Heart right ventricle (tissue), 16 donors: ENCODE results near the gene HNRNPD. TPM values are rescaled to one million over a fixed set of nuclear protein-coding genes. Genes with fewer than 3 reads are reported as not detected.
A peak's percentile ranks its signal among the peaks of the same experiment; 100 is the strongest.

Source experiments
- ATAC-seq, 8 donors: fragments of 200-7000 bp; cut with Tn5 transposase; one replicate each; pipeline ENCODE4 v1.9.1; 2020; ENCODE audit warnings: mild to moderate bottlenecking in 8 of 8, moderate library complexity in 8 of 8, moderate number of reproducible peaks in 1 of 8
- DNase-seq, 2 donors: peaks; one replicate each; pipeline ENCODE4 v3.0.0-alpha.2; 2020
- H3K27ac ChIP-seq, 10 donors: fragments of 200-600 bp; sonication (generic) in 2 of 10; one replicate each; pipeline versions ENCODE4 v1.5.0 to v1.8.0; 2020 to 2022; ENCODE audit warnings: mild to moderate bottlenecking in 3 of 10
- H3K27me3 ChIP-seq, 7 donors: fragments of 200-600 bp; one replicate each; pipeline ENCODE4 v1.8.0; 2021 to 2022; ENCODE audit warnings: mild to moderate bottlenecking in 2 of 7
- H3K36me3 ChIP-seq, 9 donors: fragments of 200-600 bp; sonication (generic) in 1 of 9; one replicate each; pipeline versions ENCODE4 v1.5.0 to v1.8.0; 2020 to 2022; ENCODE audit warnings: mild to moderate bottlenecking in 2 of 9
- H3K4me1 ChIP-seq, 9 donors: fragments of 200-600 bp; sonication (generic) in 1 of 9; one replicate each; pipeline versions ENCODE4 v1.5.0 to v1.8.0; 2020 to 2022; ENCODE audit warnings: mild to moderate bottlenecking in 4 of 9
- H3K4me3 ChIP-seq, 10 donors: fragments of 200-600 bp; sonication (generic) in 2 of 10; one replicate each; pipeline versions ENCODE4 v1.5.0 to v1.8.0; 2020 to 2022; ENCODE audit warnings: mild to moderate bottlenecking in 7 of 10, moderate library complexity in 2 of 10
- H3K9me3 ChIP-seq, 11 donors: fragments of 200-600 bp in 10 of 11; sonication (generic) in 2 of 11; one replicate each; pipeline versions ENCODE4 v1.5.0 to v1.8.0; 2013 to 2022; ENCODE audit warnings: mild to moderate bottlenecking in 2 of 11, control low read depth in 1 of 11, moderate library complexity in 1 of 11
- WGBS, 2 donors: extraction: QIAGEN DNeasy Blood & Tissue Kit; methylation state at CpG; one replicate each; pipeline ENCODE4 v1.1.7; 2013; ENCODE audit warnings: inconsistent platforms in 1 of 2; 5-methylcytosine and 5-hydroxymethylcytosine counted together
- intact Hi-C, 10 donors: fragments of 100-400 bp; cut with DNase I; formaldehyde crosslinking; loops; one replicate each; pipeline versions ENCODE4 v1.11.1 to v1.14.2; 2022
- polyA plus RNA-seq, 2 donors: library from polyadenylated mRNA; stranded (reverse); fragments of 200-250 nt; gene quantifications; one replicate each; pipeline ENCODE4 v1.2.3, GENCODE V29; 2013
- total RNA-seq, 10 donors: library from RNA; stranded (reverse); fragmentation: NEBNext Ultra II Directional in 3 of 10; extraction: Animal tissue kit (Norgen Biotek cat#: 25700) in 3 of 10; gene quantifications; one replicate each; pipeline versions ENCODE4 v1.2.1 to v1.2.4, GENCODE V29; 2021 to 2023
- TF ChIP-seq, protein P1 (sequence below), 9 donors: fragments of 200-600 bp; sonication (generic) in 2 of 9; IDR thresholded peaks; one replicate each; pipeline versions ENCODE4 v1.5.0 to v1.8.0; 2021 to 2022; ENCODE audit warnings: antibody characterized with exemption in 9 of 9, mild to moderate bottlenecking in 5 of 9, moderate library complexity in 1 of 9
- donor health status: Arrhythmogenic right ventricular cardiomyopathy.
- donor health status: ischemic (EF 13 %, LVEDD 7.1; RV severe dilation, severe dysfunction).
- donor health status: healthy with polysubstance abuse.
- donor health status: DM: no; HTN: yes; CAD: no.
- donor health status: DM: no; HTN: no; CAD: no.
- donor health status: ischemic (EF 25% LVEDD 6.9; RV normal size, moderate dysfunction).
- donor health status: ischemic (EF 25% LVEDD 5.7; RV mildly dilated, moderate dysfunction).
- donor health status: healthy.
- donor health status: DM: yes; HTN: yes; CAD: no.
- donor health status: Ischemic cardiomyopathy.
- donor health status: ischemic (EF 35%, LVEDD 5.7; RV mildly dilated, moderate dysfunction).
- donor health status: nonischemic (EF 11% LVEDD 7.7; RV severe dilation, severe dysfunction).
- donor health status: DM: yes; HTN: yes; CAD: no.
- donor health status: PGD.
- donor health status: ischemic (EF 29% LVEDD 5.4; RV normal size, mild dysfunction).
- donor health status: nonischemic (EF 23%, LVEDD 6.1; RV moderate dilation, normal function).

The HNRNPD gene
- total and polyA plus RNA-seq, 12 donors = 102 to 144 (median 122) TPM

DNA sequence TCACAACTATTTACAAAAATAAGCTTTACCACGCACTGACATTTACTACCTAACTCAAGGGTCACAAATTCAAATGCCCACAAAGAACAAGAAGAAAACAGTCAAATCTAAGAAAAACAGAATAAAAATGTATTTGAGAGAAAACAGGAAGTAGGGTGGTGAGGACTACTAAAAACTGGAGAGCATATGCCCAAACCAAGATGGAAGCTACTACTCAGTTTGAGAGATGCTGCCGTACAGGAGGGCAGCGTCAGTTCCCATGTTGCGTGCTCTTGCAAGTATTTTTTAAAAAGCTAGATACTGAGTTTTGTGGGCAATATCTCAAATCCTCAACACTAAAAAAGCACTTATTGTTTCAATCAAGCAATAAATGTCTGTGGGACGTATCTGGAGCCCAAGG, 16.2 kb downstream of the HNRNPD start:
- DNase-seq (no peak), ATAC-seq (no peak)
- 87 to 94% methylated on average over 5 of the region's 5 CpGs for WGBS, 2 donors
- Histone ChIP-seq H3K4me1 (peaks cover 0 to 73% (median 52%) of the 10 kb centered on the region in 9 donors), H3K27me3 (no peaks in the 10 kb centered on the region), H3K9me3 (no peaks in the 10 kb centered on the region), H3K4me3 (no peak overlapping the region), H3K36me3 (peaks cover 0 to 73% (median 37%) of the 10 kb centered on the region in 9 donors), H3K27ac (no peak overlapping the region)
- intact Hi-C loops = no loop called here
- TF ChIP-seq, protein P1, sequence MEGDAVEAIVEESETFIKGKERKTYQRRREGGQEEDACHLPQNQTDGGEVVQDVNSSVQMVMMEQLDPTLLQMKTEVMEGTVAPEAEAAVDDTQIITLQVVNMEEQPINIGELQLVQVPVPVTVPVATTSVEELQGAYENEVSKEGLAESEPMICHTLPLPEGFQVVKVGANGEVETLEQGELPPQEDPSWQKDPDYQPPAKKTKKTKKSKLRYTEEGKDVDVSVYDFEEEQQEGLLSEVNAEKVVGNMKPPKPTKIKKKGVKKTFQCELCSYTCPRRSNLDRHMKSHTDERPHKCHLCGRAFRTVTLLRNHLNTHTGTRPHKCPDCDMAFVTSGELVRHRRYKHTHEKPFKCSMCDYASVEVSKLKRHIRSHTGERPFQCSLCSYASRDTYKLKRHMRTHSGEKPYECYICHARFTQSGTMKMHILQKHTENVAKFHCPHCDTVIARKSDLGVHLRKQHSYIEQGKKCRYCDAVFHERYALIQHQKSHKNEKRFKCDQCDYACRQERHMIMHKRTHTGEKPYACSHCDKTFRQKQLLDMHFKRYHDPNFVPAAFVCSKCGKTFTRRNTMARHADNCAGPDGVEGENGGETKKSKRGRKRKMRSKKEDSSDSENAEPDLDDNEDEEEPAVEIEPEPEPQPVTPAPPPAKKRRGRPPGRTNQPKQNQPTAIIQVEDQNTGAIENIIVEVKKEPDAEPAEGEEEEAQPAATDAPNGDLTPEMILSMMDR (IDR thresholded peaks at IDR 0.05) = no peak

DNA sequence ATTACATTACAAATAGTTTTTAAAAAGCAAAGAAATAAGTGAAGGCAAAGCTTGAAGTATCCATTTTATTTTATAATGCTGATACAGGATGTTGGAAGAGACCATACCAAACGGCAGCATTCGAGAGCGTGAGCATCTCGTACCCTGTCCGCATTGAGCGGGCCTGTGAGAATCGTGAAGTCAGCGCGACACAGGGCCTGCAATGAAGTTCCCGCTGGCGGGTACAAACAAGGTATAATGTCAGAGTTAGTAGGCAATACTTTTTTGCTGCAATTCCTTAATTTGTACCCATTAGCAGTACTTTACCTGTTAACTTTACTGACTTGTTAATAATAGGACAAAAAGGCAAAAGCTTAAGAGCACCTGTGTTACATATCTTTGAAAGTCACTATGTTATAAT, 19.0 kb downstream of the HNRNPD start:
- DNase-seq (no peak), ATAC-seq (no peak)
- Histone ChIP-seq H3K9me3 (no peaks in the 10 kb centered on the region), H3K27me3 (no peaks in the 10 kb centered on the region), H3K4me1 (peaks cover 0 to 45% (median 23%) of the 10 kb centered on the region in 9 donors), H3K4me3 (no peak overlapping the region), H3K36me3 (peaks cover 0 to 100% (median 38%) of the 10 kb centered on the region in 9 donors), H3K27ac (no peak overlapping the region)
- TF ChIP-seq, protein P1 (IDR thresholded peaks at IDR 0.05) = no peak
- intact Hi-C loops = no loop called here
- WGBS, 2 donors = 93 to 97% methylated on average over 11 of the region's 11 CpGs

DNA sequence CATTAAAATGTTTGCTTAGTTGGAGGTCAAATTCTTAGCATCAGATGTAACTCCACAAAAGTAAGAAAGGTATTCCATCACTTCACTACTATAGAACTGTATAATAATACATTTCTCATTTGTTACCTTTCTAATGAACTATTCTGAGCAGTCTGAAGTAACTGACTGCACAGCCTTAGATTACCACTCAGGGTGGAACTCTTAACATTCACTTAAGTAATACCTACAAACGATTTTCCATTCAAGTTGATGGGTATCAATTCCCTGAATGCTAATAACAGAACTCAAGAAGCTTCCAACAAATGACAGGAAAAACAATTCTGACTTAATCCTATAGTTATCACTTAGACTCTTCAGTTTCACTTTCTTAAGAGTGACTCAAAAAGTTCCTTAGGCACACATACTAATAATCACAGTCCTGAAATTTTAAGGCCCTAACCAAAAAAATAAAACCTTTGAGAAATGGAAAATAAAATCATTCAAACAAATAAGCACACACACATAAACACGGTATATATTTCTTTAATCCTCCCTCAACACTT, 20.9 kb downstream of the HNRNPD start:
- Histone ChIP-seq H3K27ac (peak overlapping the region in 2 of 10 donors; percentile 6 to 20), H3K4me3 (no peak overlapping the region), H3K27me3 (no peaks in the 10 kb centered on the region), H3K9me3 (no peaks in the 10 kb centered on the region), H3K4me1 (peaks cover 0 to 26% (median 5%) of the 10 kb centered on the region in 9 donors), H3K36me3 (peaks cover 0 to 99% (median 38%) of the 10 kb centered on the region in 9 donors)
- ATAC-seq = no peak
- 59 to 63% methylated on average over 2 of the region's 2 CpGs for WGBS, 2 donors
- no peak for DNase-seq
- intact Hi-C loops = no loop called here
- TF ChIP-seq, protein P1 (IDR thresholded peaks at IDR 0.05) = no peak

DNA sequence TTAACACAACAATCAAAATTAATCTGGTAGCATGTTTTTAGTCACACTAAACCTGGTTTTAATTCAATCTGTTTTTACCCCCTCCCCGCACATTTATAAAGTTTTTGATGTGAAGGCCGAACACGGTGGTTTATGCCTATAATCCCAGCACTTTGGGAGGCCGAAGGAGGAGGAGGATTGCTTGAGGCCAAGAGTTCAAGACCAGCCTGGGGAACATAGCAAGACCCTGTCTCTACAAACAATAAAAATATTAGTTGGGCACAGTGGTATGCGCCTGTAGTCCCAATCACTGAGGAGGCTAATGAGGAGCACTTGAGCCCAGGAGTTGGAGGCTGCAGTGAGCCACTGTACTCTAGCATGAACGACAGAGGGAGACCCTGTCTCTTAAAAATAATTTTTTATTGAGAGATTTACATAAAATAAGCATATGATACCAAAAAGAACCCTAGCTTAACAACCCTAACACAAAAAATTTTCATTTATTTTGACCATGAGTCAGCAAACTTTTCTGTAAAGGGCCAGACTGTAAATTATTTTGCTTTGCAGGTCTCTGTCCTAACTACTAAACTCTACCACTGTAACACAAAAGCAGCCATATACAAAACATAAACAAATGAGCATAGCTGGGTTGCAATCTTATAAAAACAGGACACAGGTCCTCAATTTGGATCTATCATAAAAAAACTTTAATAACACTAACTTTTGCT, 21.5 kb downstream of the HNRNPD start:
- intact Hi-C loops = no loop called here
- TF ChIP-seq, protein P1 (IDR thresholded peaks at IDR 0.05) = no peak
- H3K27ac ChIP-seq = peak overlapping the region in 2 of 10 donors; percentile 6 to 20
- peaks cover 0 to 19% (median 0%) of the 10 kb centered on the region in 9 donors for H3K4me1 ChIP-seq
- 94 to 98% methylated on average over 6 of the region's 6 CpGs for WGBS, 2 donors
- ATAC-seq = no peak
- DNase-seq = no peak
- no peak overlapping the region for H3K4me3 ChIP-seq
- peaks cover 0 to 99% (median 38%) of the 10 kb centered on the region in 9 donors for H3K36me3 ChIP-seq
- no peaks in the 10 kb centered on the region for H3K27me3 ChIP-seq
- H3K9me3 ChIP-seq = no peaks in the 10 kb centered on the region
